OCI-LY7 (cell line): ENCODE measurements around the gene TMEM63A. TPM values are rescaled to one million over a fixed set of nuclear protein-coding genes. Genes with fewer than 3 reads are reported as not detected.

ENCODE experiments used
- BruUV-seq: library from RNA; stranded (reverse); fragments of 400-500 nt; replicated peaks from 2 replicates; lab custom pipeline; 2021; lab: Mats Ljungman, UMichigan
- CTCF ChIA-PET: fragments of 300-600 bp; sonication (Branson Sonifier 250); formaldehyde crosslinking; loops from one replicate; lab custom pipeline; 2022; ENCODE audit warnings: antibody characterized with exemption; ENCODE audit not compliant: unreplicated experiment; lab: Charles Lee
- POLR2A ChIA-PET: fragments of 300-600 bp; sonication (Branson Sonifier 250); formaldehyde crosslinking; loops from one replicate; lab custom pipeline; 2022; ENCODE audit warnings: antibody characterized with exemption; lab: Charles Lee
- DNase-seq: peaks from one replicate; pipeline ENCODE4 v3.0.0-alpha.2; 2015; ENCODE audit warnings: low spot score
- H2AFZ ChIP-seq: fragments of 200-600 bp; sonication (generic), shearing (Covaris generic); 2 replicates; pipeline ENCODE4 v1.6.1; 2014; ENCODE audit warnings: mild to moderate bottlenecking, antibody characterized with exemption, low read length, moderate library complexity
- H3K27ac ChIP-seq: fragments of 200-600 bp; sonication (generic); 2 replicates; pipeline ENCODE4 v1.5.1; 2014; ENCODE audit warnings: mixed run types, low read depth, mild to moderate bottlenecking, moderate library complexity, low read length, inconsistent platforms; ENCODE audit not compliant: poor library complexity, severe bottlenecking
- H3K36me3 ChIP-seq: fragments of 200-600 bp; sonication (generic); 2 replicates; pipeline ENCODE4 v1.6.1; 2014; ENCODE audit warnings: mild to moderate bottlenecking, antibody characterized with exemption, low read length, moderate library complexity, mixed read lengths; ENCODE audit not compliant: insufficient read depth
- H3K4me1 ChIP-seq: fragments of 200-600 bp; sonication (generic); 2 replicates; pipeline ENCODE4 v1.5.1; 2014; ENCODE audit warnings: mild to moderate bottlenecking, low read length; ENCODE audit not compliant: insufficient read depth, poor library complexity, severe bottlenecking
- H3K4me2 ChIP-seq: fragments of 200-600 bp; sonication (generic); 2 replicates; pipeline ENCODE4 v1.6.1; 2014; ENCODE audit warnings: mild to moderate bottlenecking, low read length
- H3K4me3 ChIP-seq: fragments of 200-600 bp; sonication (generic); 2 replicates; pipeline ENCODE4 v1.5.1; 2014; ENCODE audit warnings: mild to moderate bottlenecking, low read depth, low read length; ENCODE audit not compliant: poor library complexity, severe bottlenecking
- H3K79me2 ChIP-seq: fragments of 200-600 bp; sonication (generic); 2 replicates; pipeline ENCODE4 v1.6.1; 2016; ENCODE audit warnings: low read depth, mild to moderate bottlenecking, low read length, moderate library complexity, mixed read lengths; ENCODE audit not compliant: insufficient read depth
- H3K9me2 ChIP-seq: fragments of 200-600 bp; sonication (generic); 2 replicates; pipeline ENCODE4 v1.6.1; 2016; ENCODE audit warnings: mild to moderate bottlenecking, low read length, mixed read lengths; ENCODE audit not compliant: insufficient read depth
- H3K9me3 ChIP-seq: fragments of 200-600 bp; sonication (generic); 2 replicates; pipeline ENCODE4 v1.6.1; 2014; ENCODE audit warnings: mild to moderate bottlenecking, mixed run types, low read length, mixed read lengths
- H4K20me1 ChIP-seq: fragments of 200-600 bp; sonication (generic); 2 replicates; pipeline ENCODE4 v1.6.1; 2014; ENCODE audit warnings: mild to moderate bottlenecking, antibody characterized with exemption, low read length, moderate library complexity, mixed read lengths; ENCODE audit not compliant: insufficient read depth
- CTCF ChIP-seq: fragments of 200-600 bp; sonication (generic); conservative IDR thresholded peaks from 2 replicates; pipeline ENCODE4 v1.5.1; 2014; ENCODE audit warnings: mild to moderate bottlenecking, antibody characterized with exemption, low read length, moderate library complexity, mixed read lengths
- EZH2phosphoT487 ChIP-seq: fragments of 200-600 bp; sonication (generic); IDR thresholded peaks from 2 replicates; pipeline ENCODE4 v1.6.1; 2018; ENCODE audit warnings: low read depth, borderline replicate concordance, mild to moderate bottlenecking, mixed run types, antibody characterized with exemption, low read length, moderate library complexity, mixed read lengths
- intact Hi-C: fragments of 100-400 bp; cut with micrococcal nuclease; formaldehyde crosslinking; loops from one replicate; pipeline ENCODE4 v1.10.0; 2022; ENCODE audit not compliant: unreplicated experiment
- total RNA-seq, 2 experiments: library from RNA; depleted of rRNA in 1 of 2; stranded (reverse); fragments of >200 nt in 1 of 2; shearing (Covaris generic) in 1 of 2; gene quantifications; 2 replicates each; pipeline ENCODE4 v1.2.3, GENCODE V29; 2014 to 2022

The TMEM63A gene
- total RNA-seq, 2 experiments from 2014 or later, result 21.0 to 46.5 TPM

GRCh38 chr1:225825078-225825477 is 57.1 kb downstream of the TMEM63A start:
- ChIA-PET CTCF (interaction anchor here (1.4 kb wide), 1 partner anchor 15 kb away, joined by 3 read pairs; no protein-coding TSS in a partner anchor), POLR2A (no interaction called here)
- no TSS peak for BruUV-seq
- Histone ChIP-seq H4K20me1 (no peaks in the 10 kb centered on the region), H3K79me2 (no peaks in the 10 kb centered on the region), H3K4me1 (no peaks in the 10 kb centered on the region), H3K4me3 (no peak overlapping the region), H3K9me2 (no peaks in the 10 kb centered on the region), H3K36me3 (no peaks in the 10 kb centered on the region), H2AFZ (no peak overlapping the region), H3K9me3 (no peaks in the 10 kb centered on the region), H3K27ac (no peak overlapping the region), H3K4me2 (no peak overlapping the region)
- DNase-seq, result no peak
- TF ChIP-seq CTCF, result no peak
- TF ChIP-seq EZH2phosphoT487, result no peak
- intact Hi-C loops, result no loop called here

GRCh38 chr1:225824533-225824941 is 57.6 kb downstream of the TMEM63A start:
- Histone ChIP-seq H3K9me2 (no peaks in the 10 kb centered on the region), H3K27ac (no peak overlapping the region), H3K4me3 (no peak overlapping the region), H3K9me3 (no peaks in the 10 kb centered on the region), H2AFZ (no peak overlapping the region), H3K4me2 (no peak overlapping the region), H3K79me2 (no peaks in the 10 kb centered on the region), H3K36me3 (no peaks in the 10 kb centered on the region), H3K4me1 (no peaks in the 10 kb centered on the region), H4K20me1 (no peaks in the 10 kb centered on the region)
- CTCF ChIA-PET, result no interaction called here
- DNase-seq, result no peak
- BruUV-seq, result no TSS peak
- POLR2A ChIA-PET, result no interaction called here
- intact Hi-C loops, result no loop called here
- TF ChIP-seq EZH2phosphoT487 (no peak), CTCF (no peak)

- no peaks in the 10 kb centered on the region for H3K4me1 ChIP-seq
- H2AFZ ChIP-seq, result no peak overlapping the region
- no peaks in the 10 kb centered on the region for H3K9me3 ChIP-seq
- H3K27ac ChIP-seq, result no peak overlapping the region
- H3K4me2 ChIP-seq, result no peak overlapping the region
- no peak overlapping the region for H3K4me3 ChIP-seq
- no peak for TF ChIP-seq CTCF
- TF ChIP-seq EZH2phosphoT487, result no peak
- H3K79me2 ChIP-seq, result no peaks in the 10 kb centered on the region
- H4K20me1 ChIP-seq, result no peaks in the 10 kb centered on the region
- no peak for DNase-seq
- H3K36me3 ChIP-seq, result no peaks in the 10 kb centered on the region
- no TSS peak for BruUV-seq
- ChIA-PET CTCF (no interaction called here), POLR2A (interaction anchor here (1.0 kb wide), 1 partner anchor 10 kb away, joined by 5 read pairs; no protein-coding TSS in a partner anchor)
- no peaks in the 10 kb centered on the region for H3K9me2 ChIP-seq
- intact Hi-C loops, result no loop called here
Observed at GRCh38 chr1:225823811-225824261, 58.3 kb downstream of the TMEM63A start.
